ENCODE data around the gene TEAD1. TPM values are rescaled to one million over a fixed set of nuclear protein-coding genes. Genes with fewer than 3 reads are reported as not detected.
A peak's percentile ranks its signal among the peaks of the same experiment; 100 is the strongest.

Gene TEAD1
- total and polyA plus RNA-seq, 3 experiments from 2014 or later, result 0.59 to 0.89 TPM; not detected in 1

DNA sequence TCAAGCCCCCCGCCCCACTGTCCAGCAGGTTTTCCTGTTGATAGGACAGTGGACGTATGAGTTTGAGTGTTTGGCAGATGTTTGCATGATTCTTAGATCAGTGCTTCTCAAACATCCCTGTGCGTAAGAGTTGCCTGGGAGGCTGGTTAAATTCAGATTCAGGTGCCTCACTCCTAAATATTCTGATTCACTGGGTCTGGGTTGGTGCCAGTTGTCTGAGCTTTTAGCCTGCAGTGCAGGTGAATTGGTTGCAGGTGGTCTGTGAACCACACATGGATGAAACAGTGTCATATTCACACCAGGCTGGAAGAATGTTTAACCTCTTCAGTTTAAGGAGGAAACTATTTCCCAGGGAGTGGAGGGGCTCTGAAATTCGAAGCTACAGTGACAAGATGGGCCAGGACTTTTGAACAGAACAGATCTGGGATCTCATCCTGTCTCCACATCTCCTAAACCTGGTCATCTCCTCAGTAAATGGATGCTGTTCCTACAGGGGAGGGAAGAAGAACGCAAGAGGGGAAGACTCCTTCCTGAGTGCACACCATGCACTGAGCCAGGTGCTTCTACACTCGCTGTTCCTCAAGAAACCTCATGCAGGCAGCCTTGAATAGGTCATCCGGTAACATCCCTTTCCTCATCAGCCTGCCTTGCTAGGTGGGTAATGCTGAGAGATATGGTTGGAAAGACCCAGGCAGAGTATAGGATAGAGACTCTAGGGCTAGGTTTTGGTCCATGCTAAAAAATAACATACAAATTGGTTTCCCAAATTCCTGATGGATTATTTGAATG is 47.8 kb downstream of the TEAD1 start:
- H3K27ac Mint-ChIP-seq, result no peak overlapping the region
- Histone ChIP-seq H3K27ac (ENCODE audit: low read depth, low read length) (no peak overlapping the region), H3K27me3 (ENCODE audit: insufficient read depth, low read length, poor library complexity, severe bottlenecking) (peaks cover 14% of the 10 kb centered on the region), H3K4me1 (ENCODE audit: insufficient read depth, low read length) (peaks cover 19% of the 10 kb centered on the region), H3K4me3 (ENCODE audit: low read length) (no peak overlapping the region), H3K9me3 (ENCODE audit: low read length) (no peaks in the 10 kb centered on the region), H3K36me3 (ENCODE audit: insufficient read depth, low read length) (no peaks in the 10 kb centered on the region)
- peaks cover 0 to 6% (median 0%) of the 10 kb centered on the region in 5 donors for H3K9me3 Mint-ChIP-seq
- no peak for DNase-seq
- ChIA-PET POLR2A (no interaction called here), CTCF (no interaction called here)
- H3K36me3 Mint-ChIP-seq, result no peaks in the 10 kb centered on the region
- peaks cover 16 to 25% (median 18%) of the 10 kb centered on the region in 3 donors for H3K4me1 Mint-ChIP-seq
- H3K4me3 Mint-ChIP-seq, result no peak overlapping the region
- H3K27me3 Mint-ChIP-seq, result peaks cover 25 to 65% of the 10 kb centered on the region in 2 donors

DNA sequence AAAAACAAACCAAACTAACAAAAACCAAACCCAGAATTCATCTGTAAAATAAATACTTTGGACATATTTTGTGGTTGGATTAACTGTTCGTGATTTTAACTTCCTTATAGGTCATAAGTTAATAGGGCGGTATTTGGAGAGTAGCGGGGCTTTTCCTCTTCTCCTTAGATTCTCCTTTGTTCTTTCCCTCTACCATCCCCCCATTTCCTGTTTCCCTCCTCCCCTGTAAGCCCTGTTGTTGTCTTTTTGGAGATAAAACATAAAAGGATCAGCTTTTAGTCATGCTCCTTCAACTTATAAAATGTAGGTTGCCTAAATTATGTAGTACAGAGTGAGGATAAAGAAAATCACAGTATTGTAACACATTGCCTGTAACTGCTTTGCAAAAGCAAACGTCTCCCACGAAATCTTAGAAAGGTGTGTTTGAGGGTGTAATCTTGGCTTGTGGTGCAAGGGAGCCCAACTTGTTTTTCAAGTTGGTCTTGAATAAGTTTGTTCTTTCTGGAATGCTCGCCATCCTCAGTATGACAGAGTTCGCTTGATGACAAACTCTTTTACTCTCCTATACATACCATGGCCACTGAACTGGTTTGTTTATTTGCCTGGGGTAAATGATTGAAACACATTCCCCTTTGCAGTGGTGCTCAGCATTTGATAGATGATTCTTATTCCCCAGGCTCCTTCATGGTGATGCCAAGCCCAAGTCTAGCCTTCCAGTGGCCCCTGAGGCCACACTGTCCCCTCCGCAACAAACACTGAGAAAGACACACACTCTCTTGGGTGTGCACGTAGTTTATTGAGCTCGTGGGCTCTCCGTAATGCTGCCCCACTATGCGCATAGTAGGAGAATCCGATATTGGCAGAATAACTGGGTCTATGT is 49.4 kb downstream of the TEAD1 start:
- no peak overlapping the region for H3K4me3 ChIP-seq (ENCODE audit: low read length)
- CTCF ChIA-PET, result no interaction called here
- Mint-ChIP-seq H3K4me1 (peaks cover 0 to 9% (median 8%) of the 10 kb centered on the region in 3 donors), H3K27ac (peak overlapping the region in 1 of 8 donors; percentile 62), H3K36me3 (no peaks in the 10 kb centered on the region), H3K4me3 (no peak overlapping the region), H3K9me3 (peaks cover 0 to 6% (median 0%) of the 10 kb centered on the region in 5 donors), H3K27me3 (peaks cover 24 to 69% of the 10 kb centered on the region in 2 donors)
- peaks cover 5% of the 10 kb centered on the region for H3K4me1 ChIP-seq (ENCODE audit: insufficient read depth, low read length)
- H3K27me3 ChIP-seq (ENCODE audit: insufficient read depth, low read length, poor library complexity, severe bottlenecking), result peaks cover 14% of the 10 kb centered on the region
- POLR2A ChIA-PET, result no interaction called here
- H3K27ac ChIP-seq (ENCODE audit: low read depth, low read length), result no peak overlapping the region
- DNase-seq, result no peak
- H3K9me3 ChIP-seq (ENCODE audit: low read length), result no peaks in the 10 kb centered on the region
- H3K36me3 ChIP-seq (ENCODE audit: insufficient read depth, low read length), result no peaks in the 10 kb centered on the region

- H3K27ac ChIP-seq (ENCODE audit: low read depth, low read length), result no peak overlapping the region
- no peak overlapping the region for H3K4me3 ChIP-seq (ENCODE audit: low read length)
- CTCF ChIA-PET, result no interaction called here
- no peaks in the 10 kb centered on the region for H3K9me3 ChIP-seq (ENCODE audit: low read length)
- no peaks in the 10 kb centered on the region for H3K4me1 ChIP-seq (ENCODE audit: insufficient read depth, low read length)
- POLR2A ChIA-PET, result no interaction called here
- H3K4me1 Mint-ChIP-seq, result peaks cover 0 to 8% (median 6%) of the 10 kb centered on the region in 3 donors
- H3K27ac Mint-ChIP-seq, result peak overlapping the region in 1 of 8 donors; percentile 62
- H3K36me3 ChIP-seq (ENCODE audit: insufficient read depth, low read length), result no peaks in the 10 kb centered on the region
- no peak for DNase-seq
- peaks cover 0 to 6% (median 0%) of the 10 kb centered on the region in 5 donors for H3K9me3 Mint-ChIP-seq
- H3K27me3 ChIP-seq (ENCODE audit: insufficient read depth, low read length, poor library complexity, severe bottlenecking), result peaks cover 17% of the 10 kb centered on the region
- H3K4me3 Mint-ChIP-seq, result no peak overlapping the region
- H3K27me3 Mint-ChIP-seq, result peaks cover 24 to 72% of the 10 kb centered on the region in 2 donors
- H3K36me3 Mint-ChIP-seq, result no peaks in the 10 kb centered on the region
These were observed 50.3 kb downstream of the TEAD1 start for GRCh38 chr11:12724301-12725054.

DNA sequence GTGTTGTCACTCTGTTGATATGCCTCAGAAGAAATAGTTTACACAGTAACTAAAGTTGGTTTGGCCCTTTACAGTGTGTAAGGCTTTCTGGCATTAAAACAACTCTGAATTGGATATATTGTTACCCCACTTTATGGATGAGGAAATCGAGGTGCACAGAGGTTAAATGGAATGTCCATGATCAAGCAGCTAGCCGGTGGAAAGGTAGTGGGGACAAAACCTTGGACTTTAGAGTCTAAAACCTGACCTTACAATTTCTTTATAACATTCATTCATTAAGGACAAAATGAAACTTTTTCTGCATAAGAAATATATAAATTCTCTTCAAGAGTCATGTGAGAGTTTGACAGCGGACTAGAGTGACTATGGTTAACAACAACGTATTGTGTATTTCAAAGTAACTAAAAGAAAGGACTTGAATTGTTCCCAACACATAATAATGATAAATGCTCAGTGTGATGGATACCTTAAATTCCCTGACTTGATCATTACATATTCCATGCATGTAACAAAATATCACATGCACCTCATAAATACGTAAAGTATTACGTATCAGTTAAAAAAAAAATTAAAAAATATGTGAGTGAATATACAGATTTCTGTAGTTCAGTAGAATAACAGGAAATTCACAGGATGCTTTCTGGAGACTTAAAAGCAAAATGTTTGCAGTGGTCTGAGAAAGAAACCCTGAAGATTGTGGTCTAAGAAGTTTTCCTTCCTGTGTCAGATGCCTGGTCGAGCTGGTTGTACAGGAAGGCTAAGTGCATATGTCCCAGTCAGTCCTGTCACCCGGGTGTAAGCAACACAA is 51.0 kb downstream of the TEAD1 start:
- peaks cover 0 to 8% (median 6%) of the 10 kb centered on the region in 3 donors for H3K4me1 Mint-ChIP-seq
- peaks cover 0 to 3% (median 0%) of the 10 kb centered on the region in 5 donors for H3K9me3 Mint-ChIP-seq
- no peak overlapping the region for H3K27ac ChIP-seq (ENCODE audit: low read depth, low read length)
- no peaks in the 10 kb centered on the region for H3K4me1 ChIP-seq (ENCODE audit: insufficient read depth, low read length)
- no peak overlapping the region for H3K27ac Mint-ChIP-seq
- H3K27me3 Mint-ChIP-seq, result peaks cover 24 to 69% of the 10 kb centered on the region in 2 donors
- H3K36me3 ChIP-seq (ENCODE audit: insufficient read depth, low read length), result no peaks in the 10 kb centered on the region
- no peak overlapping the region for H3K4me3 ChIP-seq (ENCODE audit: low read length)
- no peak overlapping the region for H3K4me3 Mint-ChIP-seq
- H3K9me3 ChIP-seq (ENCODE audit: low read length), result no peaks in the 10 kb centered on the region
- ChIA-PET CTCF (no interaction called here), POLR2A (no interaction called here)
- DNase-seq, result peak in 1 of 5 donors; percentile 3
- no peaks in the 10 kb centered on the region for H3K36me3 Mint-ChIP-seq
- H3K27me3 ChIP-seq (ENCODE audit: insufficient read depth, low read length, poor library complexity, severe bottlenecking), result peaks cover 17% of the 10 kb centered on the region

DNA sequence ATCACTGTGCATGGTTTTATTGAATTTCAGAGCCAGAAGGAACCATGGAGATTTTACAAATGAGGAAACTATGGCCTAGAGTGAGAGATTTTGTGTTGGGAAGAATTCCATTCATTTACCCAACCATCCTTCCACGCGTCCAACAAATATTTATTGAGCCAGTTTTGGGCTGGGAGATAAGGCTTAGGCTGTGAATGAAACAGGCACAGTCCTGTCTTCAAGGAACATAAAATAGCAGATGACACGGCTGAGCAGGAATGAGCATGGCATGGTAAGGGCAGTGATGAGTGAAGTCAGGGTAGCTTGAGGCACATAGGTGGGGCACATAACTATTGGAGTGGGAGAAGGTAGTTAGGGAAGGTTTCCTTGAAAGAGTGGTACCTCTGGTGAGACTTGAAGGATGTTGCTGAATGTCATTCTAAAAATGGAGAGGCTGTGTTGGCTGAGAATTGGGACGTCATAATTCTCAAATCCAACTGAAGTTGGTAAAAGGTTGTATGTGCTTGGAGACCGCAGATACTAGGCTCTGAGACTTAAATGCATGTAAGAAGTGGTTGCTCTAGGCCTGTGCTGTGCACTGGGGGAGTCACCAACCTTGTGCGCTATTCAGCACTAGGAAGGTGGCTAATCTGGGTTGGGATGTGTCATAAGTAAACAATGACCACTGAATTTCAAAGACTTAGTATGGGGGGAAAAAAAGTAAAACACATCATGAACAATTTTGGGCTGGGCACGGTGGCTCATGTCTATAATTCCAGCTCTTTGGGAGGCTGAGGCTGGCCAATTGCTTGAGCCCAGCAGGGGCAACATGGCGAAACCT is 51.9 kb downstream of the TEAD1 start:
- H3K36me3 Mint-ChIP-seq, result no peaks in the 10 kb centered on the region
- H3K4me1 ChIP-seq (ENCODE audit: insufficient read depth, low read length), result no peaks in the 10 kb centered on the region

DNA sequence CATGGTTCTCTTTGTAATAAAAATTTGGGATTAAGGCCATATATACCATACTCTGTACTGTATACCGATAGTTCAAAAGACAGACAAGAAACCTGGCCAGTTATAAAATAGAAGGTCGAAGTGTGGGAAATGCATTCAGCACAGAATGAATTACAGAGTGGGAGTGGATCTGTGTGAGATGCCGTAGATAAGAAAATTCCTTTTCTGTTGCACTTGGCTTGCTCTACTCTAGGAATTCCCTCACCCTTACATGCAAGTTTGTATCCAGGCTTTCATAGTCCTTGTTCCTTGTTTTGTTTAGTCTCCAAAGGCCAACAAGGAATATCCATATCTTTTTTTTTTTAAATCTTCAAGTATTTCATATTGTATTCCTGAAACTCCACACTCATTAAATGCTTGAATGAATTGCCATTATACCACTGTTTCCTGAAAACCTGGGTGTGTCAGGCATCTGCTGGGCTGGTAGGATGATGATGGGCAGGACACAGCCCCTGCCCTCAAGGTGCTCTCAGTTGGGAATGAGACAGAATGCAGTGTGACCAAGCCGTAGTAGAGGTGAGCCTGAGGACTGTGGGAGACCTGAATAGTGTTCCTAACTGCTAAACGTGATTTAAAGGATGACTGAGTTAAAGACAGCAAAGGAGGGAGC is 53.5 kb downstream of the TEAD1 start:
- Histone ChIP-seq H3K36me3 (ENCODE audit: insufficient read depth, low read length) (no peaks in the 10 kb centered on the region), H3K4me1 (ENCODE audit: insufficient read depth, low read length) (no peaks in the 10 kb centered on the region), H3K4me3 (ENCODE audit: low read length) (no peak overlapping the region), H3K9me3 (ENCODE audit: low read length) (no peaks in the 10 kb centered on the region), H3K27me3 (ENCODE audit: insufficient read depth, low read length, poor library complexity, severe bottlenecking) (peaks cover 4% of the 10 kb centered on the region), H3K27ac (ENCODE audit: low read depth, low read length) (no peak overlapping the region)
- DNase-seq, result no peak
- peaks cover 0 to 3% (median 0%) of the 10 kb centered on the region in 5 donors for H3K9me3 Mint-ChIP-seq
- CTCF ChIA-PET, result no interaction called here
- H3K27ac Mint-ChIP-seq, result no peak overlapping the region
- H3K4me1 Mint-ChIP-seq, result peaks cover 0 to 8% (median 6%) of the 10 kb centered on the region in 3 donors
- POLR2A ChIA-PET, result no interaction called here
- peaks cover 20 to 49% of the 10 kb centered on the region in 2 donors for H3K27me3 Mint-ChIP-seq
- H3K4me3 Mint-ChIP-seq, result no peak overlapping the region
- H3K36me3 Mint-ChIP-seq, result no peaks in the 10 kb centered on the region

More for the DNA sequence above, 51.9 kb downstream of the TEAD1 start:
- no peak for DNase-seq
- H3K27ac Mint-ChIP-seq, result no peak overlapping the region
- ChIA-PET POLR2A (no interaction called here), CTCF (no interaction called here)
- Histone ChIP-seq H3K27ac (ENCODE audit: low read depth, low read length) (no peak overlapping the region), H3K36me3 (ENCODE audit: insufficient read depth, low read length) (no peaks in the 10 kb centered on the region), H3K4me3 (ENCODE audit: low read length) (no peak overlapping the region), H3K9me3 (ENCODE audit: low read length) (no peaks in the 10 kb centered on the region), H3K27me3 (ENCODE audit: insufficient read depth, low read length, poor library complexity, severe bottlenecking) (peaks cover 12% of the 10 kb centered on the region)
- H3K27me3 Mint-ChIP-seq, result peaks cover 24 to 61% of the 10 kb centered on the region in 2 donors
- H3K9me3 Mint-ChIP-seq, result peaks cover 0 to 3% (median 0%) of the 10 kb centered on the region in 5 donors
- peaks cover 0 to 8% (median 6%) of the 10 kb centered on the region in 3 donors for H3K4me1 Mint-ChIP-seq
- no peak overlapping the region for H3K4me3 Mint-ChIP-seq
